Measurements from ENCODE around the gene PLEKHA8.

The PLEKHA8 gene

GRCh38 chr7:30003098-30003497 lies 25.1 kb upstream of the PLEKHA8 start:
- Mint-ChIP-seq H3K27me3 (no peaks in the 10 kb centered on the region), H3K9me3 (no peaks in the 10 kb centered on the region), H3K36me3 (no peaks in the 10 kb centered on the region), H3K27ac (no peak overlapping the region), H3K4me1 (no peaks in the 10 kb centered on the region), H3K4me3 (no peak overlapping the region)
- no peak for ATAC-seq (ENCODE audit: low read depth)
- DNase-seq (ENCODE audit: low spot score in 2 of 2): no peak

- no peaks in the 10 kb centered on the region for H3K4me1 Mint-ChIP-seq
- no peaks in the 10 kb centered on the region for H3K9me3 Mint-ChIP-seq
- no peaks in the 10 kb centered on the region for H3K36me3 Mint-ChIP-seq
- ATAC-seq (ENCODE audit: low read depth) (no peak), DNase-seq (ENCODE audit: low spot score in 2 of 2) (no peak)
- H3K4me3 Mint-ChIP-seq: no peak overlapping the region
- no peaks in the 10 kb centered on the region for H3K27me3 Mint-ChIP-seq
- H3K27ac Mint-ChIP-seq: no peak overlapping the region
These were observed 22.7 kb upstream of the PLEKHA8 start for GRCh38 chr7:30005464-30005863.

GRCh38 chr7:30010021-30010420 lies 18.2 kb upstream of the PLEKHA8 start:
- H3K9me3 Mint-ChIP-seq: no peaks in the 10 kb centered on the region

GRCh38 chr7:30012757-30013156 lies 15.5 kb upstream of the PLEKHA8 start:
- Mint-ChIP-seq H3K4me3 (no peak overlapping the region), H3K9me3 (no peaks in the 10 kb centered on the region), H3K36me3 (peaks cover 8% of the 10 kb centered on the region), H3K27me3 (no peaks in the 10 kb centered on the region), H3K4me1 (no peaks in the 10 kb centered on the region), H3K27ac (no peak overlapping the region)
- ATAC-seq (ENCODE audit: low read depth) (no peak), DNase-seq (ENCODE audit: low spot score in 2 of 2) (no peak)

More at GRCh38 chr7:30010021-30010420, 18.2 kb upstream of the PLEKHA8 start:
- H3K27ac Mint-ChIP-seq: no peak overlapping the region
- H3K36me3 Mint-ChIP-seq: peaks cover 6% of the 10 kb centered on the region
- no peaks in the 10 kb centered on the region for H3K4me1 Mint-ChIP-seq
- DNase-seq (ENCODE audit: low spot score in 2 of 2) (no peak), ATAC-seq (ENCODE audit: low read depth) (no peak)
- no peaks in the 10 kb centered on the region for H3K27me3 Mint-ChIP-seq
- no peak overlapping the region for H3K4me3 Mint-ChIP-seq

GRCh38 chr7:30018451-30018850 lies 9.8 kb upstream of the PLEKHA8 start:
- no peak overlapping the region for H3K27ac Mint-ChIP-seq
- peaks cover 12% of the 10 kb centered on the region for H3K36me3 Mint-ChIP-seq
- peaks cover 4% of the 10 kb centered on the region for H3K4me1 Mint-ChIP-seq
- H3K4me3 Mint-ChIP-seq: no peak overlapping the region
- H3K27me3 Mint-ChIP-seq: no peaks in the 10 kb centered on the region
- no peaks in the 10 kb centered on the region for H3K9me3 Mint-ChIP-seq
- ATAC-seq (ENCODE audit: low read depth): no peak
- no peak for DNase-seq (ENCODE audit: low spot score in 2 of 2)

GRCh38 chr7:30019387-30019786 lies 8.8 kb upstream of the PLEKHA8 start:
- H3K36me3 Mint-ChIP-seq: peaks cover 10% of the 10 kb centered on the region
- H3K9me3 Mint-ChIP-seq: no peaks in the 10 kb centered on the region
- peak overlapping the region; percentile 69 for H3K27ac Mint-ChIP-seq
- no peak for ATAC-seq (ENCODE audit: low read depth)
- H3K4me3 Mint-ChIP-seq: no peak overlapping the region
- no peak for DNase-seq (ENCODE audit: low spot score in 2 of 2)
- H3K27me3 Mint-ChIP-seq: no peaks in the 10 kb centered on the region
- peaks cover 5% of the 10 kb centered on the region for H3K4me1 Mint-ChIP-seq

GRCh38 chr7:30019960-30020359 lies 8.3 kb upstream of the PLEKHA8 start:
- Mint-ChIP-seq H3K27ac (peak overlapping the region; percentile 69), H3K27me3 (no peaks in the 10 kb centered on the region), H3K9me3 (no peaks in the 10 kb centered on the region), H3K4me3 (no peak overlapping the region), H3K4me1 (peaks cover 5% of the 10 kb centered on the region), H3K36me3 (peaks cover 8% of the 10 kb centered on the region)
- DNase-seq (ENCODE audit: low spot score in 2 of 2) (no peak), ATAC-seq (ENCODE audit: low read depth) (no peak)

- ATAC-seq (ENCODE audit: low read depth): peak; percentile 76
- Mint-ChIP-seq H3K27ac (no peak overlapping the region), H3K4me1 (peaks cover 11% of the 10 kb centered on the region), H3K9me3 (no peaks in the 10 kb centered on the region), H3K27me3 (no peaks in the 10 kb centered on the region), H3K36me3 (peaks cover 8% of the 10 kb centered on the region), H3K4me3 (no peak overlapping the region)
- no peak for DNase-seq (ENCODE audit: low spot score in 2 of 2)
These were observed 7.7 kb upstream of the PLEKHA8 start for GRCh38 chr7:30020535-30020934.

- Mint-ChIP-seq H3K36me3 (peaks cover 6% of the 10 kb centered on the region), H3K4me1 (peaks cover 19% of the 10 kb centered on the region), H3K4me3 (no peak overlapping the region), H3K27ac (no peak overlapping the region), H3K27me3 (no peaks in the 10 kb centered on the region), H3K9me3 (no peaks in the 10 kb centered on the region)
- DNase-seq (ENCODE audit: low spot score in 2 of 2): no peak
- no peak for ATAC-seq (ENCODE audit: low read depth)
These were observed 5.2 kb upstream of the PLEKHA8 start for GRCh38 chr7:30022991-30023390.

GRCh38 chr7:30023524-30023923 lies 4.7 kb upstream of the PLEKHA8 start:
- Mint-ChIP-seq H3K4me1 (peaks cover 19% of the 10 kb centered on the region), H3K9me3 (no peaks in the 10 kb centered on the region), H3K27ac (peak overlapping the region; percentile 8), H3K4me3 (no peak overlapping the region), H3K36me3 (peaks cover 4% of the 10 kb centered on the region), H3K27me3 (no peaks in the 10 kb centered on the region)
- ATAC-seq (ENCODE audit: low read depth) (no peak), DNase-seq (ENCODE audit: low spot score in 2 of 2) (no peak)

- H3K4me1 Mint-ChIP-seq: peaks cover 19% of the 10 kb centered on the region
- DNase-seq (ENCODE audit: low spot score in 2 of 2) (peak; percentile 77 to 84), ATAC-seq (ENCODE audit: low read depth) (peak; percentile 76)
- H3K9me3 Mint-ChIP-seq: no peaks in the 10 kb centered on the region
- H3K36me3 Mint-ChIP-seq: peaks cover 1% of the 10 kb centered on the region
- H3K27me3 Mint-ChIP-seq: no peaks in the 10 kb centered on the region
- H3K27ac Mint-ChIP-seq: peak within 1 kb of the TSS; percentile 97
- peak within 1 kb of the TSS; percentile 97 for H3K4me3 Mint-ChIP-seq
These were observed 1.8 kb upstream of the PLEKHA8 start, which contains the start of gene FKBP14 for GRCh38 chr7:30026229-30027064. TSS of gene FKBP14 (minus strand) at chr7:30026702. CDS start at chr7:30026508, 194 bp downstream.

GRCh38 chr7:30027065-30027456 lies 1.2 kb upstream of the PLEKHA8 start:
- peak in 1 of 2 donors; percentile 41 for DNase-seq (ENCODE audit: low spot score in 2 of 2)
- peak; percentile 43 for ATAC-seq (ENCODE audit: low read depth)
- peaks cover 19% of the 10 kb centered on the region for H3K4me1 Mint-ChIP-seq
- peak overlapping the region; percentile 97 for H3K4me3 Mint-ChIP-seq
- peak overlapping the region; percentile 97 for H3K27ac Mint-ChIP-seq
- no peaks in the 10 kb centered on the region for H3K27me3 Mint-ChIP-seq
- no peaks in the 10 kb centered on the region for H3K9me3 Mint-ChIP-seq
- H3K36me3 Mint-ChIP-seq: peaks cover 1% of the 10 kb centered on the region

- peaks cover 19% of the 10 kb centered on the region for H3K4me1 Mint-ChIP-seq
These were observed 434 bp upstream of the PLEKHA8 start for GRCh38 chr7:30027740-30028215.

GRCh38 chr7:30028749-30029635 lies 780 bp downstream of the PLEKHA8 start:
- DNase-seq (ENCODE audit: low spot score in 2 of 2) (peak in 1 of 2 donors; percentile 16), ATAC-seq (ENCODE audit: low read depth) (peak; percentile 18)
- Mint-ChIP-seq H3K27me3 (no peaks in the 10 kb centered on the region), H3K4me1 (peaks cover 14% of the 10 kb centered on the region), H3K36me3 (peaks cover 2% of the 10 kb centered on the region), H3K4me3 (peak overlapping the region; percentile 97), H3K9me3 (no peaks in the 10 kb centered on the region), H3K27ac (peak overlapping the region; percentile 57)

More at GRCh38 chr7:30027740-30028215, 434 bp upstream of the PLEKHA8 start:
- Mint-ChIP-seq H3K9me3 (no peaks in the 10 kb centered on the region), H3K4me3 (peak overlapping the region; percentile 97), H3K27ac (peak overlapping the region; percentile 97), H3K27me3 (no peaks in the 10 kb centered on the region), H3K36me3 (peaks cover 1% of the 10 kb centered on the region)
- ATAC-seq (ENCODE audit: low read depth) (no peak), DNase-seq (ENCODE audit: low spot score in 2 of 2) (no peak)
